BLaER1 treated with 17β-estradiol and CSF1 and Interleukin-3, amounts not matched to agents 10 nM and 100 nM (cell line): ENCODE measurements around the gene KLK12.

Source experiments
- H3K27ac ChIP-seq, 11 experiments: shearing (Covaris generic); formaldehyde crosslinking; 2 replicates each; pipeline ENCODE4 v1.8.1; 2022
- H3K27me3 ChIP-seq, 11 experiments: shearing (Covaris generic); formaldehyde crosslinking; 2 replicates each; pipeline ENCODE4 v1.8.1; 2022
- H3K36me3 ChIP-seq, 11 experiments: shearing (Covaris generic); formaldehyde crosslinking; 2 replicates each; pipeline ENCODE4 v1.8.1; 2022
- H3K4me1 ChIP-seq, 10 experiments: shearing (Covaris generic); formaldehyde crosslinking; 2 replicates each; pipeline ENCODE4 v1.8.1; 2022
- H3K4me2 ChIP-seq, 11 experiments: shearing (Covaris generic); formaldehyde crosslinking; 2 replicates each; pipeline ENCODE4 v1.8.1; 2022
- H3K4me3 ChIP-seq, 10 experiments: shearing (Covaris generic); formaldehyde crosslinking; 2 replicates each; pipeline ENCODE4 v1.8.1; 2022
- H3K9ac ChIP-seq, 11 experiments: shearing (Covaris generic); formaldehyde crosslinking; 2 replicates each; pipeline ENCODE4 v1.8.1; 2022
- H3K9me3 ChIP-seq, 11 experiments: shearing (Covaris generic); formaldehyde crosslinking; replicated peaks in 1 of 11; 2 replicates each; pipeline ENCODE4 v1.8.1; 2022
- H4K20me1 ChIP-seq, 11 experiments: shearing (Covaris generic); formaldehyde crosslinking; 2 replicates each; pipeline ENCODE4 v1.8.1; 2022
- Cebpa-rat ChIP-seq, 11 experiments: shearing (Covaris generic); IDR thresholded peaks; 2 replicates each; pipeline ENCODE4 v1.8.1; 2022

KLK12 gene

DNA sequence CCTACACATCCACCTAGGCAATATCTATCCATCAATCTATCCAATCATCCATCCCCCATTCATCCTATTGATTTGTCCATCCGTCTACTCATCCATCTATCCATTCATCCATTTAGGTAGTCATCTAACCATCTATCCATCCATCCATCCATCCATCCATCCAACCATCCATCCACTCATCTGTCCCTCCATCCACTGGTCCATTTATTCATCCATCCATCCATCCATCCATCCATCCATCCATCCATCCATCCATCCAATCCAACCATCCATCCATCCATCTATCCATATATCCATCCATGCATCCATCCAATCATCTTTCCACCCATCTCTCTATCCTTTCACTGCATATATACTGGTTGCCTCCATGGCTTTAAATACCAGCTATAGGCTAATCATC, 26.2 kb upstream of the KLK12 start:
- Histone ChIP-seq H3K4me3 (no peak overlapping the region), H3K9me3 (no peaks in the 10 kb centered on the region), H3K36me3 (no peaks in the 10 kb centered on the region), H4K20me1 (no peaks in the 10 kb centered on the region), H3K4me2 (no peak overlapping the region), H3K9ac (no peak overlapping the region), H3K4me1 (0 out of 20 replicates have a peak, but pooled peaks cover 0 to 3% (median 0%) of the 10 kb centered on the region in 10 experiments), H3K27ac (no peak overlapping the region), H3K27me3 (no peaks in the 10 kb centered on the region)
- TF ChIP-seq Cebpa-rat (IDR thresholded peaks at IDR 0.05), result no peak

DNA sequence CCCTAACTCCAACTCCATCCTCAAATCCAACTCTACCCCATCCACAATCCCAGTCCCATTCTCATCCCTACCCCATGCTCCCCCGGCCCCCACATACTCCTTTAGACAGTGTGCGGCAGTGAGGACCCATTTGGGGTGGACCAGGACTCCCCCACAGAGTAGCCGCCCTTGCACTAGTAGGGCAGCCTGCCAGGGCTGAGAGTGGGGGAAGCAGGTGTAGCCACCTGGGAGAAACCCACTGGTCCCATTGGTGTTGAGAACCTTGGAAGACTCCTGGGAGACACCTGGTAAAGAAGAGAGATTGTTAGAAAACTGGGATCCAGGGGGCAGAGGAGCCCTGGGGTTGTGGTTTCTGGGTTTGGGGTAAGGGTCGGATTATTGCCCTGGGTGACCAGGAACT, 25.5 kb upstream of the KLK12 start:
- Histone ChIP-seq H3K4me2 (no peak overlapping the region), H3K4me3 (no peak overlapping the region), H4K20me1 (no peaks in the 10 kb centered on the region), H3K27me3 (no peaks in the 10 kb centered on the region), H3K9ac (no peak overlapping the region), H3K4me1 (0 out of 20 replicates have a peak, but pooled peaks cover 0 to 3% (median 0%) of the 10 kb centered on the region in 10 experiments), H3K9me3 (no peaks in the 10 kb centered on the region), H3K36me3 (no peaks in the 10 kb centered on the region), H3K27ac (no peak overlapping the region)
- TF ChIP-seq Cebpa-rat (IDR thresholded peaks at IDR 0.05), result no peak

DNA sequence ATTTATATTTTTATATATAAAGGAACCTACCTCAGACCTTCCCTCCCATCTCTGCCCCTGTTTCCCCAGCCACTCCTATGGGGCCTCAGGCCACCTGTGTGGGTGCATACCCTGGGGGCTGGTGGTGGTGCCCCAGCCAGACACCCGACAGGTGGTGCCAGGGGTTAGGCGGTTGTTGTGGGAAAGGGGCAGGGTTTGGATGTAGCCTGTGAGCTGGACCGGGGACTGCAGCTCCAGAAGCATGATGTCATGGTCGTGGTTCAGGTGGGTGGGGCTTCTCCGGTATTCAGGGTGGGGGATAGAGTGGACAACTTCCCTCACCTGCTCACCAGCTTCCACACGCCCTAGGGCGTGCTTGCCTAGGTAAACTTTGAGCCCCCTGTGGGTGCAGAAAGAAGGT, 24.9 kb upstream of the KLK12 start:
- Histone ChIP-seq H3K27me3 (no peaks in the 10 kb centered on the region), H4K20me1 (no peaks in the 10 kb centered on the region), H3K4me2 (no peak overlapping the region), H3K9me3 (no peaks in the 10 kb centered on the region), H3K4me1 (no peaks in the 10 kb centered on the region), H3K27ac (no peak overlapping the region), H3K36me3 (no peaks in the 10 kb centered on the region), H3K9ac (no peak overlapping the region), H3K4me3 (no peak overlapping the region)
- no peak for TF ChIP-seq Cebpa-rat (IDR thresholded peaks at IDR 0.05)

DNA sequence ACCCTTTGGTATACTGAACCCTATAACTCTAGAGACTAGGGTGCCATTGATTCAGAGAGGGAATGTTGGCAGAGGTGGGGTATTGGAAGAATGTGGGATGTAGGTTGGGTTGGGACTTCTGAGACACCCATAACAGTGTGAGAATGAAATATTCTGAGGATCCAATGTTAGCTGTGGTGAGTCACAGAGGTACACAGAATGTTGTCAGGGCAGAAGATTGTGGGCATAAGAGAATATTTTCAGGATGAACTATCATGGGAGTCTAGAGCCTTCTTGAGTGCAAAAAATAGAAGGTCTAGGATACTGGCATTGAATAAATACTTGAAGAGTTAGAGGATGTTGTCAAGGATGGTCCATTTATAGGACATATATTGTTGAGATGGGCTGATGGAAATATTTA, 21.1 kb upstream of the KLK12 start:
- Histone ChIP-seq H3K27me3 (no peaks in the 10 kb centered on the region), H3K4me3 (no peak overlapping the region), H3K4me2 (no peak overlapping the region), H3K36me3 (no peaks in the 10 kb centered on the region), H3K9me3 (no peaks in the 10 kb centered on the region), H3K27ac (no peak overlapping the region), H3K4me1 (no peaks in the 10 kb centered on the region), H3K9ac (no peak overlapping the region), H4K20me1 (no peaks in the 10 kb centered on the region)
- TF ChIP-seq Cebpa-rat (IDR thresholded peaks at IDR 0.05), result no peak

DNA sequence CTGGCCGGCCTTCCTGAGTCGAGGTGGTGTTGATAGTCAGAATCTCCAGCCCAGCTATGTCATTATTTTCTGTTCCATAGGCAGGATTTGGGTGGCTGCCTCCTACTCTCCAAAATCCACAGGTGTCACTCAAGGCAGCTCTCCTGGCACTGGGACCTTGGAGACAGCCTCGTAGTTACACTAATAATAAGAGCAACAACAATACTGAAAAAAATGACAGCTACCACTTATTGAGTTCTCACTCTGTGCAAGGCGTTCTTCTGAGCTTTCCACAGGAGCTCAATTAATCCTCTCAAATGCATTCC, 12.2 kb upstream of the KLK12 start:
- no peaks in the 10 kb centered on the region for H4K20me1 ChIP-seq
- no peaks in the 10 kb centered on the region for H3K36me3 ChIP-seq
- no peak overlapping the region for H3K4me2 ChIP-seq
- no peaks in the 10 kb centered on the region for H3K4me1 ChIP-seq
- H3K9ac ChIP-seq, result no peak overlapping the region
- no peak for TF ChIP-seq Cebpa-rat (IDR thresholded peaks at IDR 0.05)
- H3K27ac ChIP-seq, result no peak overlapping the region
- peaks cover 0 to 13% (median 8%) of the 10 kb centered on the region in 11 experiments; a peak in 14 of 22 replicates for H3K9me3 ChIP-seq
- H3K4me3 ChIP-seq, result no peak overlapping the region
- H3K27me3 ChIP-seq, result no peaks in the 10 kb centered on the region

DNA sequence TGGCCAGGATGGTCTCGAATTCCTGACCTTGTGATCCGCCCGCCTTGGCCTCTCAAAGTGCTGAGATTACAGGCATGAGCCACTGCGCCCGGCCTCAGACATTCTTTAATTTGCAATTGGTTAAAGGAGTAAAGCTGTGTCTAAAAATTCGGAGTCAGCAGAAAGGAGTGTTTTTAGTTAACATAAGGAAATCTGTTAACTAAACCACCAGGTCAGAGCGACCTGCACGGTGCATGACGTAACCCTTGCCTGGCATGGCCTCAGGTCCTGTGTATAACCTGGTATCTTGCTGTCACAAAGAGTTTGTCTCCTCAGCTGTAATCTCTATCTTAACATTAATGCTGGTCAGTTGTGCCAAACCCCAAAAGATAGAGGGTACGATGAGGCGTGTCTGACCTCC, 9.5 kb upstream of the KLK12 start:
- TF ChIP-seq Cebpa-rat (IDR thresholded peaks at IDR 0.05), result no peak

DNA sequence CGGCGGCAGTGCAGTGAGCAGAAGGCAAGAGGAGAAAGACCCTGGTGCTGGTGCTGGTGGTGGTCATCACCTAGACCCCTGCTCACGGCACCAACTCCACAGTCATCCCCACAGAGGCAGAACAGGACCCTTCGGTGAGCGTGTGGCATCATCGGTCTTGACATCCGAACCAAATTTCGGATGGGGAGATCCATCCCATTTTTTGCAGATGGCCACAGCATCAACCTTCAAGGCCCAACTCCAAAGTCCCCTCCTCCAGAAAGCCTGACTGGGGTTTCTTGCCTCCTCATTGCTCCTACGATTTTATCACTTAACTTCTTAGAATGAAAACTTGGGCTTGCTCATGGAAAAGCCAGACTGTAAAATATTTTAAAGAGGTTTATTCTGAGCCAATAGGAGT, 8.7 kb upstream of the KLK12 start:
- no peaks in the 10 kb centered on the region for H3K9me3 ChIP-seq
- H4K20me1 ChIP-seq, result no peaks in the 10 kb centered on the region
- no peaks in the 10 kb centered on the region for H3K36me3 ChIP-seq
- no peaks in the 10 kb centered on the region for H3K4me1 ChIP-seq
- no peak overlapping the region for H3K4me2 ChIP-seq
- no peak overlapping the region for H3K4me3 ChIP-seq
- no peak overlapping the region for H3K9ac ChIP-seq
- no peaks in the 10 kb centered on the region for H3K27me3 ChIP-seq
- H3K27ac ChIP-seq, result no peak overlapping the region
- TF ChIP-seq Cebpa-rat (IDR thresholded peaks at IDR 0.05), result no peak

More for the DNA sequence above, 9.5 kb upstream of the KLK12 start:
- no peak overlapping the region for H3K4me2 ChIP-seq
- no peaks in the 10 kb centered on the region for H3K27me3 ChIP-seq
- H3K27ac ChIP-seq, result no peak overlapping the region
- H3K4me3 ChIP-seq, result no peak overlapping the region
- no peaks in the 10 kb centered on the region for H3K4me1 ChIP-seq
- H3K9me3 ChIP-seq, result peaks cover 0 to 4% (median 1%) of the 10 kb centered on the region in 11 experiments; a peak in 9 of 22 replicates
- no peak overlapping the region for H3K9ac ChIP-seq
- H3K36me3 ChIP-seq, result no peaks in the 10 kb centered on the region
- no peaks in the 10 kb centered on the region for H4K20me1 ChIP-seq

DNA sequence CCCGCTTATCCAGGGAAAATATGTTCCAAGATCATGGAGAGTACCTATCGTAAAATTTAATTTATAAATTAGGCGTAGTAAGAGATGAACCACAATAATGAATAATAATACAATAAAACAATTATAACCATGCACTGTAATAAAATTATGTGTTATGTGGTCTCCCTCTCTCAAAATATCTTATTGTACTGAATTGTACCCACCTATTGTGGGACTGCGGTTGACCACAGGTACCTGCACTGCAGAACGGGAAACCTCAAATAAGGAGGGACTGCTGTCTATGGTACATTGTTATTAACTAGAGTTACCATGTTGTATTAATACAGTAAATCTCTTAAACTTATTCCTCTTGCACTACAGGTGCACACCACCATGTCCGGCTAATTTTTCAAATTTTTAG, 5.3 kb upstream of the KLK12 start:
- Histone ChIP-seq H3K27ac (no peak overlapping the region), H3K4me1 (no peaks in the 10 kb centered on the region), H4K20me1 (no peaks in the 10 kb centered on the region), H3K4me3 (no peak overlapping the region), H3K4me2 (no peak overlapping the region), H3K9ac (no peak overlapping the region), H3K9me3 (no peaks in the 10 kb centered on the region), H3K27me3 (no peaks in the 10 kb centered on the region), H3K36me3 (no peaks in the 10 kb centered on the region)
- no peak for TF ChIP-seq Cebpa-rat (IDR thresholded peaks at IDR 0.05)

DNA sequence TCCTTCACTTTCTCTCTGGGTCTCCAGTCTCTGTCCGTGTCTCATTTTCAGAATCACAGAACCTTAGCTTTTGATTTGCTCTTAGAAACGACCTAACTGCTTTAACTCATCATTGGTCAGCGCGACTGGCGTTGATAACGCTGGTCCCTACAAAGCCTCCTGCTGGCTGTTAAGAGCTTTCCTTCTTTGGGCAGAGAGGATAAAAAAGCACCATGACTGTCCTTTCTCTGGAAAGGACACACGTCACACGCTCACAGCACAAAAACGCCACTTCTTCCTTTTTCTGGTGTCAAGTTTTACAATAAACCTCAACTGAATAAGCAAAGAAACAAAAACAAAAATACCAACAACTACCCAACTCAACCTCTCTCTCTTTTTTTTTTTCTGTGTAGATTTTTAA, 1.7 kb upstream of the KLK12 start:
- no peaks in the 10 kb centered on the region for H4K20me1 ChIP-seq
- no peaks in the 10 kb centered on the region for H3K27me3 ChIP-seq
- H3K9ac ChIP-seq, result no peak overlapping the region
- no peak for TF ChIP-seq Cebpa-rat (IDR thresholded peaks at IDR 0.05)
- no peak overlapping the region for H3K4me3 ChIP-seq
- H3K27ac ChIP-seq, result no peak overlapping the region
- H3K4me1 ChIP-seq, result no peaks in the 10 kb centered on the region
- H3K9me3 ChIP-seq, result no peaks in the 10 kb centered on the region
- no peak overlapping the region for H3K4me2 ChIP-seq
- no peaks in the 10 kb centered on the region for H3K36me3 ChIP-seq

DNA sequence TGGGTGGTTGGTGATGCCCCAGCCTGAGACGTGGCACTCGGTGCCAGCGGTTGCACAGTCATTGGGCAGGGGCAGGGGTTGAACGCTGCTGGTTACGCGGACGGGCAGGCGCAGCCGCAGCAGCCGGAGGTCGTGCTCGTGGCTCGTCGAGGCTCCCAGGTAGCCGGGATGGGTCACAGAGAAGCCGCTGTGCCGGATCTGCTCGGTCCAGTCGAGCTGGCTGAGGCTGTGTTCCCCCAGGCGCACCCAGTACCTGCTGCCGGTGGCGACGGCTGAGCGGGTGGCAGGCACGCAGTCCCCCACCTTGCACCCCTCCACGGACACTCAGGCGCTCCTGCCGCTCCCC, 2.9 kb downstream of the KLK12 start:
- Histone ChIP-seq H3K4me1 (no peaks in the 10 kb centered on the region), H3K27me3 (no peaks in the 10 kb centered on the region), H3K27ac (no peak overlapping the region), H3K9ac (no peak overlapping the region), H4K20me1 (no peaks in the 10 kb centered on the region), H3K9me3 (no peaks in the 10 kb centered on the region), H3K4me3 (no peak overlapping the region), H3K4me2 (no peak overlapping the region), H3K36me3 (no peaks in the 10 kb centered on the region)
- no peak for TF ChIP-seq Cebpa-rat (IDR thresholded peaks at IDR 0.05)
